HepG2 (cell line): ENCODE data around the gene GADL1.

Source experiments
- CBX2 ChIP-seq, 2 experiments: fragments of 200-600 bp in 1 of 2; sonication (generic); formaldehyde crosslinking in 1 of 2; IDR thresholded peaks; 2 replicates each; pipeline versions ENCODE4 v1.7.0 to v1.8.1; 2018 to 2022; ENCODE audit warnings: low read depth in 2 of 2, low read length in 1 of 2, mild to moderate bottlenecking in 1 of 2, missing genetic modification reagents in 1 of 2
- EHMT2 ChIP-seq: fragments of 200-600 bp; sonication (generic); IDR thresholded peaks from 2 replicates; pipeline ENCODE4 v1.7.0; 2017; ENCODE audit warnings: antibody characterized with exemption, low read depth, low read length, borderline replicate concordance
- ESRRA ChIP-seq: sonication (generic); formaldehyde crosslinking; IDR thresholded peaks from 2 replicates; pipeline ENCODE4 v1.5.1; 2020; ENCODE audit warnings: mild to moderate bottlenecking, low read depth, missing genetic modification reagents
- RFX1 ChIP-seq: fragments of 450-650 bp; IDR thresholded peaks from 2 replicates; pipeline ENCODE4 v1.6.1; 2017
- SNRNP70 ChIP-seq: fragments of 200-400 bp; formaldehyde crosslinking; IDR thresholded peaks from 2 replicates; pipeline ENCODE4 v1.6.1; 2017; ENCODE audit warnings: mild to moderate bottlenecking, low read depth, low read length, moderate library complexity
- TAF1 ChIP-seq: sonication (generic); formaldehyde crosslinking; IDR thresholded peaks from 2 replicates; pipeline ENCODE4 v1.4.0; 2020; ENCODE audit warnings: missing genetic modification reagents
- ZFP36L1 ChIP-seq: sonication (generic); formaldehyde crosslinking; IDR thresholded peaks from 2 replicates; pipeline ENCODE4 v1.8.0; 2022; ENCODE audit warnings: mild to moderate bottlenecking, missing genetic modification reagents, moderate library complexity
- TF ChIP-seq, protein P1 (sequence below): sonication (generic); formaldehyde crosslinking; IDR thresholded peaks from 2 replicates; pipeline ENCODE4 v1.5.0; 2020; ENCODE audit warnings: mild to moderate bottlenecking, missing genetic modification reagents, moderate library complexity
- TF ChIP-seq, protein P2 (sequence below), 2 experiments: IDR thresholded peaks; 2 replicates each; pipeline ENCODE4 v1.6.1; 2011 to 2012; ENCODE audit warnings: low read length in 2 of 2, borderline replicate concordance in 1 of 2, low read depth in 1 of 2, mild to moderate bottlenecking in 1 of 2, moderate library complexity in 1 of 2
- TF ChIP-seq, protein P3 (sequence below): sonication (generic); formaldehyde crosslinking; IDR thresholded peaks from 2 replicates; pipeline ENCODE4 v1.8.1; 2023; ENCODE audit warnings: mild to moderate bottlenecking, inconsistent platforms, moderate library complexity, missing genetic modification reagents, borderline replicate concordance

DNA sequence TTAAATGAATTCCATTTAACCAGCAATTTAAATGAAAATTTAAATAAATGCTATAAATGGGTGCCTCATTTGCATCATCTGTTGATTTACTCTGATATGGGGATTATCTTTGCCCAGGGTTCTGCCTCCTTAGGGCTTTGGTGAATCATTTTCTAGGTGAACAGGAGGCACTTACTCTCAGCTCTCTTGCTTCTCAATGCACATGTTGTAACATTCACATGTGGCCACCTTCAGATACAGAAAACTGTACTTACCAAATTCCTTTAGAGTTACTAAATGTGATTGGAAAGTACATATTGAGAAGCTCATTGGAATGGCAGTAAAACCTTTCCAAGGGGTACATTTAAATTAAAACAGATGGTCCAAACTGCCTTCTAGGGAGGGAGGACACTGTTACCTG, 20.8 kb downstream of the GADL1 start:
- no peak for TF ChIP-seq RFX1
- TF ChIP-seq, protein P1, sequence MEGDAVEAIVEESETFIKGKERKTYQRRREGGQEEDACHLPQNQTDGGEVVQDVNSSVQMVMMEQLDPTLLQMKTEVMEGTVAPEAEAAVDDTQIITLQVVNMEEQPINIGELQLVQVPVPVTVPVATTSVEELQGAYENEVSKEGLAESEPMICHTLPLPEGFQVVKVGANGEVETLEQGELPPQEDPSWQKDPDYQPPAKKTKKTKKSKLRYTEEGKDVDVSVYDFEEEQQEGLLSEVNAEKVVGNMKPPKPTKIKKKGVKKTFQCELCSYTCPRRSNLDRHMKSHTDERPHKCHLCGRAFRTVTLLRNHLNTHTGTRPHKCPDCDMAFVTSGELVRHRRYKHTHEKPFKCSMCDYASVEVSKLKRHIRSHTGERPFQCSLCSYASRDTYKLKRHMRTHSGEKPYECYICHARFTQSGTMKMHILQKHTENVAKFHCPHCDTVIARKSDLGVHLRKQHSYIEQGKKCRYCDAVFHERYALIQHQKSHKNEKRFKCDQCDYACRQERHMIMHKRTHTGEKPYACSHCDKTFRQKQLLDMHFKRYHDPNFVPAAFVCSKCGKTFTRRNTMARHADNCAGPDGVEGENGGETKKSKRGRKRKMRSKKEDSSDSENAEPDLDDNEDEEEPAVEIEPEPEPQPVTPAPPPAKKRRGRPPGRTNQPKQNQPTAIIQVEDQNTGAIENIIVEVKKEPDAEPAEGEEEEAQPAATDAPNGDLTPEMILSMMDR (CRISPR knock-in tag) = no peak
- no peak for TF ChIP-seq EHMT2
- TF ChIP-seq CBX2 (IDR thresholded peaks at IDR 0.05; ENCODE audit: low read depth, low read length) = no peak
- no peak for TF ChIP-seq CBX2 (CRISPR knock-in tag; IDR thresholded peaks at IDR 0.05; ENCODE audit: low read depth)
- TF ChIP-seq ZFP36L1 (CRISPR knock-in tag) = no peak
- no peak for TF ChIP-seq SNRNP70
- no peak for TF ChIP-seq ESRRA
- TF ChIP-seq, protein P2, sequence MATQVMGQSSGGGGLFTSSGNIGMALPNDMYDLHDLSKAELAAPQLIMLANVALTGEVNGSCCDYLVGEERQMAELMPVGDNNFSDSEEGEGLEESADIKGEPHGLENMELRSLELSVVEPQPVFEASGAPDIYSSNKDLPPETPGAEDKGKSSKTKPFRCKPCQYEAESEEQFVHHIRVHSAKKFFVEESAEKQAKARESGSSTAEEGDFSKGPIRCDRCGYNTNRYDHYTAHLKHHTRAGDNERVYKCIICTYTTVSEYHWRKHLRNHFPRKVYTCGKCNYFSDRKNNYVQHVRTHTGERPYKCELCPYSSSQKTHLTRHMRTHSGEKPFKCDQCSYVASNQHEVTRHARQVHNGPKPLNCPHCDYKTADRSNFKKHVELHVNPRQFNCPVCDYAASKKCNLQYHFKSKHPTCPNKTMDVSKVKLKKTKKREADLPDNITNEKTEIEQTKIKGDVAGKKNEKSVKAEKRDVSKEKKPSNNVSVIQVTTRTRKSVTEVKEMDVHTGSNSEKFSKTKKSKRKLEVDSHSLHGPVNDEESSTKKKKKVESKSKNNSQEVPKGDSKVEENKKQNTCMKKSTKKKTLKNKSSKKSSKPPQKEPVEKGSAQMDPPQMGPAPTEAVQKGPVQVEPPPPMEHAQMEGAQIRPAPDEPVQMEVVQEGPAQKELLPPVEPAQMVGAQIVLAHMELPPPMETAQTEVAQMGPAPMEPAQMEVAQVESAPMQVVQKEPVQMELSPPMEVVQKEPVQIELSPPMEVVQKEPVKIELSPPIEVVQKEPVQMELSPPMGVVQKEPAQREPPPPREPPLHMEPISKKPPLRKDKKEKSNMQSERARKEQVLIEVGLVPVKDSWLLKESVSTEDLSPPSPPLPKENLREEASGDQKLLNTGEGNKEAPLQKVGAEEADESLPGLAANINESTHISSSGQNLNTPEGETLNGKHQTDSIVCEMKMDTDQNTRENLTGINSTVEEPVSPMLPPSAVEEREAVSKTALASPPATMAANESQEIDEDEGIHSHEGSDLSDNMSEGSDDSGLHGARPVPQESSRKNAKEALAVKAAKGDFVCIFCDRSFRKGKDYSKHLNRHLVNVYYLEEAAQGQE (IDR thresholded peaks at IDR 0.05; ENCODE audit: borderline replicate concordance in 1 of 2, low read depth in 1 of 2, low read length in 2 of 2) = no peak
- TF ChIP-seq, protein P3, sequence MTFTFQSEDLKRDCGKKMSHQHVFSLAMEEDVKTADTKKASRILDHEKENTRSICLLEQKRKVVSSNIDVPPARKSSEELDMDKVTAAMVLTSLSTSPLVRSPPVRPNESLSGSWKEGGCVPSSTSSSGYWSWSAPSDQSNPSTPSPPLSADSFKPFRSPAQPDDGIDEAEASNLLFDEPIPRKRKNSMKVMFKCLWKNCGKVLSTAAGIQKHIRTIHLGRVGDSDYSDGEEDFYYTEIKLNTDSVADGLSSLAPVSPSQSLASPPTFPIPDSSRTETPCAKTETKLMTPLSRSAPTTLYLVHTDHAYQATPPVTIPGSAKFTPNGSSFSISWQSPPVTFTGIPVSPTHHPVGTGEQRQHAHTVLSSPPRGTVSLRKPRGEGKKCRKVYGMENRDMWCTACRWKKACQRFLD (CRISPR knock-in tag) = no peak
- TF ChIP-seq TAF1 (CRISPR knock-in tag) = no peak
